ENCODE data around the gene ESPN. TPM values are rescaled to one million over a fixed set of nuclear protein-coding genes. Genes with fewer than 3 reads are reported as not detected.
"Not testable (repeated sequence)": the region's sequence is repeated elsewhere in the genome, so short reads cannot be mapped to it uniquely, and the experiment has no call there.

Gene ESPN
- total RNA-seq, 2 experiments from 2014 or later, result 0.14 to 0.55 TPM

GRCh38 chr1:6447818-6448748 lies 23.5 kb downstream of the ESPN start:
- Mint-ChIP-seq H3K27me3 (peaks cover 35% of the 10 kb centered on the region), H3K27ac (no peak overlapping the region), H3K4me1 (peaks cover 17% of the 10 kb centered on the region), H3K4me3 (no peak overlapping the region), H3K9me3 (ENCODE audit: low read depth) (no peaks in the 10 kb centered on the region), H3K36me3 (ENCODE audit: low read depth) (no peaks in the 10 kb centered on the region)
- ATAC-seq (no peak), DNase-seq (peak; percentile 39)
- intact Hi-C loops (cut with DNase I, micrococcal nuclease), result no loop called here
- POLR2A ChIA-PET, result no interaction called here
- CTCF ChIA-PET, result interaction anchor here (1.0 to 1.5 kb wide), 2 partner anchors 14 to 28 kb away, joined by 3 read pairs; partner anchors contain the start of gene HES2

DNA sequence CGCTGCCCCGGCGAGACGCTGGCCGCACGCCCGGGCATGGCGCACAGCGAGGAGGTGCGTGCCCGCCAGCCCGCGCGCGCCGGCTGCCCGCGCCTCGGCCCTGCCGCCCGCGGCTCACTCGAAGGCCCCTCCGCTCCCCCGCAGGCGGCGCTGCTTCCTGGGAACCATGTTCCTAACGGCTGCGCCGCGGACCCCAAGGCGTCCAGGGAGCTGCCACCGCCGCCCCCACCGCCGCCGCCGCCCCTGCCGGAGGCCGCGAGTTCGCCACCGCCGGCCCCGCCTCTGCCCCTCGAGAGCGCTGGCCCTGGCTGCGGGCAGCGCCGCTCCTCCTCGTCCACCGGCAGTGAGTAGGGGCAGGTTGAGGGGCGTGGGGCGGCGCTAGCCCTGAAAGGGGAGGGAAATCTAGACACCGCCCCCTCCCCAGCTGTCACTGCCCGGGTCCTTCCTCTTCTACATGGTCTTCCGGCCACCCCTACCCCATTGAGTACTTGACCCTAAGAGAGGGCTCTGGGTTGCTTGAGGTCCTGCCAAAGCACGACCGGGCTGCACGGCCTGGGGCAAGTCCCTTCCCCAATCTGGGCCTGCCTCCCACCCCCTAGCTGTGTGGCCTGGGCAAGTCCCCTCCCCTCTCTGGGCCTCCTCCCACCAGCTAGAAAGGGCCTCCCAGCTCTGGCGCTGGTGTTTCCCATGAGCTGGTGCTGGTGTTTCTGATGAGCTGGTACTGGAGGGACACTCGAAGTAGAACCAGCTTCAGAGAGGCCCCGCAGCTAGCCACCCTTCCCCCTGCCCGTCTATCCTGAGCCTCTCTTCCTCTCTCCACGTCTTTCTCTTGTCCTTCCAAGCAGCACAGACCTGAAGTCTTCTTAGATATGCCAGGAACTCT lies 24.4 kb downstream of the ESPN start:
- peak; percentile 23 for ATAC-seq
- peaks cover 24% of the 10 kb centered on the region for H3K4me1 Mint-ChIP-seq
- peak; percentile 49 for DNase-seq
- no peaks in the 10 kb centered on the region for H3K36me3 Mint-ChIP-seq (ENCODE audit: low read depth)
- ChIA-PET CTCF (interaction anchor here (0.8 to 3.9 kb wide), 6 partner anchors 10 to 87 kb away, joined by 3 to 17 read pairs (median 3); partner anchors contain the start of gene HES2), POLR2A (no interaction called here)
- peaks cover 44% of the 10 kb centered on the region for H3K27me3 Mint-ChIP-seq
- H3K4me3 Mint-ChIP-seq, result no peak overlapping the region
- no peaks in the 10 kb centered on the region for H3K9me3 Mint-ChIP-seq (ENCODE audit: low read depth)
- H3K27ac Mint-ChIP-seq, result no peak overlapping the region
- intact Hi-C loops (cut with DNase I, micrococcal nuclease), result no loop called here

DNA sequence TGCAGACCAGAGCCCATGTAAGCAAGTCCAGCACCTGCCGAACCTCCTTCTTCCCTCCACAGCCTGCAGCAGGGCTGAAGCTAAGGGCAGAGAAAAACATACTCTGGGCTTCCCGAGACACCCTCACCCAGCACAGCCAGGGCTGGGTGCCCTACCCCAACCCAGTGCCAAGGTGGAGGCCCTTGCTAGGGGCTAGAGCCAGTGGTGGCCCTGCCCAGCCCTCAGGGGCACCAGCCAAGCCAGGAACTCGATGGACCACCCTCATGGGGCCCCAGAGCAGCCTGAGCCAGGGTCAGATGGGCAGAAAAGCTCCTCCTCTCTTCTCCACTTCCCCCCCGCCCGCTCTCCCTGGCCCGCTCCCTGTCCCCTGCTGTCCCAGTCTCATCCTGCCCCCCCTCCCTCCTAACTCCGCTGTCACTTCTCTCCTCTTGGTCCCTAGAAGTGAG lies 25.5 kb downstream of the ESPN start:
- ChIA-PET POLR2A (no interaction called here), CTCF (interaction anchor here (0.8 to 3.9 kb wide), 4 partner anchors 11 to 88 kb away, joined by 3 to 17 read pairs (median 3); no protein-coding TSS in a partner anchor)
- H3K27ac Mint-ChIP-seq, result no peak overlapping the region
- no peak for DNase-seq
- no peak for ATAC-seq
- H3K36me3 Mint-ChIP-seq (ENCODE audit: low read depth), result no peaks in the 10 kb centered on the region
- H3K4me1 Mint-ChIP-seq, result peaks cover 21% of the 10 kb centered on the region
- H3K9me3 Mint-ChIP-seq (ENCODE audit: low read depth), result no peaks in the 10 kb centered on the region
- no peak overlapping the region for H3K4me3 Mint-ChIP-seq
- intact Hi-C loops (cut with DNase I, micrococcal nuclease), result no loop called here
- H3K27me3 Mint-ChIP-seq, result peaks cover 44% of the 10 kb centered on the region

DNA sequence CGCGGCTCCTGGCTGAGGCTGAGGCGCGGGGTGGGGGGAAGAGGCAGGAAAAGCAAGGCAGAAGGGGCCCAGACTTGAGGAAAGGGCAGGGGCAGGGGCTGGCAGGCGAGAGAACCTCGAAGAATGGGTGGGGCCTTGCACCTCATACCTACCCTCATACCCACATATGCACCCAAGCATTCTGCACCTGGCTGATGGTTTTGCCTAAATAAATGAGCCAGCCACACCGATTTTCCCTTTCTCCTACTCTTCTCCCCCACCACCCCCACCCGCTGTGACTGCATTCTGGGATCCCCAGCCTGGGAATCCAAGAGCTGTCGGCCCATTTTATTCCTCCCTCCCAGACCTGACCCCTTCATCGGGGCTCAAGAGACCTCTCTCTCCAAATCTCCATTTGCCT lies 25.9 kb downstream of the ESPN start:
- H3K27ac Mint-ChIP-seq; DNase-seq; H3K36me3 Mint-ChIP-seq (ENCODE audit: low read depth); POLR2A ChIA-PET; H3K4me3 Mint-ChIP-seq; H3K9me3 Mint-ChIP-seq (ENCODE audit: low read depth); intact Hi-C loops (cut with DNase I, micrococcal nuclease); ATAC-seq: not testable (repeated sequence)
- H3K4me1 Mint-ChIP-seq, result peaks cover 20% of the 10 kb centered on the region
- peaks cover 42% of the 10 kb centered on the region for H3K27me3 Mint-ChIP-seq
- CTCF ChIA-PET, result interaction anchor here (0.8 to 3.9 kb wide), 2 partner anchors 12 to 40 kb away, joined by 3 to 17 read pairs; no protein-coding TSS in a partner anchor

GRCh38 chr1:6450943-6451373 lies 26.4 kb downstream of the ESPN start:
- ChIA-PET CTCF (interaction anchor here (0.8 to 3.9 kb wide), 2 partner anchors 12 to 39 kb away, joined by 3 to 17 read pairs; no protein-coding TSS in a partner anchor), POLR2A (no interaction called here)
- Mint-ChIP-seq H3K27ac (no peak overlapping the region), H3K36me3 (ENCODE audit: low read depth) (no peaks in the 10 kb centered on the region), H3K9me3 (ENCODE audit: low read depth) (no peaks in the 10 kb centered on the region), H3K4me1 (peaks cover 19% of the 10 kb centered on the region), H3K27me3 (peaks cover 40% of the 10 kb centered on the region), H3K4me3 (no peak overlapping the region)
- DNase-seq, result no peak
- no peak for ATAC-seq
- intact Hi-C loops (cut with DNase I, micrococcal nuclease), result no loop called here

DNA sequence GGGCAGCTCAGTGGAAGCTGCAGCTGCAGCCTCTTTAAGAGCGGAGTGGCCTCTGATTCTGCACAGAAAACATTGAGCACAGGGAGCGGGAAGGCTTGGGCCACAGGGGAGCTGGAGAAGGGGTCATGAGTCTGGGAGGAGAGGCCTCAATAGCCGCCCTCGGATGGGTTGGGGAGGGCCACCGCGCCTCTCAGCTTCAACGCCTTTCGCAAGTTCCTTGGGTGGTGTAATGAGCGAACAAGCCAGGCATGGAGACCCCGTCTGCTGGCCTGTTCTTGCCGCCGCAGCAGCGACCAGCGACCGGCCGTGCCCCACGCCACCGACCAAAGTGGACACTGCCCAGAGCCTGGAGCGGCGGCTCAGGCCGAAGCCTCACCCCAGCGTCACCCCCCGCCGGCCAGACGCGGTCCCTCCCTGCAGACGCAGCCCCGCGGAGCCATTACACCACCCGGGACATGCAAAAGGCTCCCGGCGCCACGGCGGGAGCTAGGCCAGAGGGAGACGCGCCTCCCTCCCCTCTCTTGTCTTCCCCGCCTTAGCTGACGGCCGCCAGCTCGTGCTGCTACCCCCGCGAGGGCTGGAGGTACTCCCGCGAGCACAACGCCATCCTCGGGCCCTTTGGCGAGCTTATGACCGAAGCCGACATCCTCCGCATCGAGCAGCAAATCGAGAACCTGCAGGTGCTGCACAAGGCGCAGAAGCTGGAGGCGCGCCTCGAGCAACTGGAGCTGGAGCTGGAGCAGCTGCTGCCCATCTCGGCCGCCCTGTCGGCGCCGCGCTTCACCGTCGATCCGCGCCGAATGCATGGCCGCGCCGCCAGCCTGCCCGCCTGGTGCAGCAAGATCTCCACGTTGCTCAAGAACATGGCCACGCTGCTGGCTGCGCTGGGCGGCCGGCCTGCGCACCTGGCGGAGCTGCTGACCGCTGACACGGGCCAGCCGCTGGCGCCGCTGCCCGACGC lies 29.6 kb downstream of the ESPN start:
- H3K27ac Mint-ChIP-seq; H3K9me3 Mint-ChIP-seq (ENCODE audit: low read depth); ATAC-seq; intact Hi-C loops (cut with DNase I, micrococcal nuclease); H3K36me3 Mint-ChIP-seq (ENCODE audit: low read depth); POLR2A ChIA-PET; DNase-seq; H3K4me3 Mint-ChIP-seq: not testable (repeated sequence)
- H3K27me3 Mint-ChIP-seq, result peaks cover 40% of the 10 kb centered on the region
- CTCF ChIA-PET, result interaction anchor here (0.6 to 1.8 kb wide), 4 partner anchors 14 to 208 kb away, joined by 3 to 6 read pairs (median 4); no protein-coding TSS in a partner anchor
- peaks cover 14% of the 10 kb centered on the region for H3K4me1 Mint-ChIP-seq

DNA sequence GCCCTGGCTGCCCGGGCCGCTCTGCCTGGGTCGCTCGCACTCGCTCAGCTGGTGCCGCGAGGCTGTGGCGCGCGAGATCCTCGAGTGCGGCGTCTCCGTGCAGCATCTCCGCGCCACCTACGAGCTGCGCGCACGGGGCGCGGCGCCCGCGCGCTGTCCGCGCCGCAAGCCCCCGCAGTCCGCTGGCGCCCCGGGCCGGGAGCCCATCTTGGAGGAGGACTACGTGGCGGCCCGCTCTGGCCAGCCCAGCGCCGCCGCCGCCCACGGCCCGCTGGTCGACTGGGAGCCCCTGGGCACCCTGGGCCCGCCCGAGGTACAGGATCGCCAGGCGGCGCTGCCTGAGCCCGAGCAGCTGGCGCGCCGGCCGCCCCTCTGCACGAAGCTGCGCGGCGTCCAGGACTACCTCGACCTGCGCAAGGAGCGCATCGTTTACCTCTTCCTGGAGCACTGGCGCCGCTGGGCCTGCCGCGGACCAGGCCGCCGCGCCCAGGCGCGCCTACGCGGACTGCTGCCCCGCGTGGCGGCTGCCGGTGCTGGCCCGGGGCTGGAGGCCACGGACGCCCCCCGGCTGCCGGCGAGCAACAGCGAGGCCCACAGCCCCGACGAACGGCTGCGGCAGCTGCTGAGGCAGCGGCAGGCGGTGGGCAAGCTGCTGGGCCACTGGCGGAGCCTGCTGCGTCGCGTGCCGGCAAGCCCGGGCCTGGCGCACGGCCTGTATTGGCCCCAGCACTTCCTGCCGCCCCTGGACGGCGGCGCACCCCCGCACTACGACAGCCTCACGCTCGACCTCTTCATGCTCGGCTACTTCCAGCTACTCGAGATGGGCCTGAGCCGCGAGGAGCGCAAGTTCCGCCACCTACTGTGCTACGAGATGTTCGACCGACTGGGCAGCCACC lies 30.5 kb downstream of the ESPN start:
- Mint-ChIP-seq H3K36me3 (ENCODE audit: low read depth) (no peaks in the 10 kb centered on the region), H3K9me3 (ENCODE audit: low read depth) (no peaks in the 10 kb centered on the region), H3K27me3 (peaks cover 32% of the 10 kb centered on the region), H3K27ac (no peak overlapping the region), H3K4me1 (peaks cover 16% of the 10 kb centered on the region), H3K4me3 (no peak overlapping the region)
- DNase-seq (peak; percentile 54), ATAC-seq (peak; percentile 35)
- intact Hi-C loops (cut with DNase I, micrococcal nuclease), result no loop called here
- ChIA-PET POLR2A (interaction anchor here (0.7 kb wide), 1 partner anchor 22 kb away, joined by 6 read pairs; no protein-coding TSS in a partner anchor), CTCF (interaction anchor here (0.6 to 1.8 kb wide), 6 partner anchors 15 to 209 kb away, joined by 3 to 6 read pairs (median 3); partner anchors contain the start of gene HES2)

- ATAC-seq; H3K9me3 Mint-ChIP-seq (ENCODE audit: low read depth): not testable (repeated sequence)
Observed at GRCh38 chr1:6455752-6456520, 31.4 kb downstream of the ESPN start.

DNA sequence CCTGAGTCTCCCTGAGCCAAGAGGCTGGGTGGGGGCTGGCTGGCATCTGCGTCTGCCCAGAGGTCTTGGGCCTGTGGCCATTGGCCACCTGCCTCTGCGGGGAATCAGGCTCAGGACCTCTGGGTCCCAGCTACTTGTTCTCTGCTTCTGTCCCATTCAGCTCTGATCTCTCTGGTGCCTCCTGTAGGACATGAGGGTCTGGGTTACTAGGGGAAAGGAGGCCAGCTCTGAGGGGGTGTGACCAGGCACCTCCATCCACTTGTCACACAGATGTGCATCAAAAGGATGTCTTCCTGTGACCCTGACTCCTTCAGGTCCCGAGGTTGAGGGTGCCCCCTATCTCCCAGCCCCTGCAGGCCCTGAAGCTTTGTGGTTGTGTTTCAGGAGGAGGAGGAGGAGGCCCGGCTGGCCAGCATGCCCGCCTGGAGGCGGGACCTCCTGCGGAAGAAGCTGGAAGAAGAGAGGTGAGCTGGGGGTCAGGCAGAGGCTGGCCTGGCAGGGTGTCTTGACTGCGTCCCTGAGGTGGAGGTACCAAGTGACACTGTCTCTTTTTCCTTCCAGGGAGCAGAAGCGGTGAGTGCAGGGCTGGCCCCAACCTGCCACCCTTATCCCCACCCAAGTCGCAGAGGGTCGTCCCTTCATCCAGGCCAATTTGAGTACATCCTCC lies 32.4 kb downstream of the ESPN start:
- CTCF ChIA-PET, result interaction anchor here (0.7 to 1.0 kb wide), 2 partner anchors 28 to 34 kb away, joined by 3 read pairs; no protein-coding TSS in a partner anchor
- ATAC-seq (no peak), DNase-seq (no peak)
- peaks cover 24% of the 10 kb centered on the region for H3K27me3 Mint-ChIP-seq
- peaks cover 11% of the 10 kb centered on the region for H3K36me3 Mint-ChIP-seq (ENCODE audit: low read depth)
- H3K27ac Mint-ChIP-seq, result no peak overlapping the region
- POLR2A ChIA-PET, result no interaction called here
- no peaks in the 10 kb centered on the region for H3K9me3 Mint-ChIP-seq (ENCODE audit: low read depth)
- intact Hi-C loops (cut with DNase I, micrococcal nuclease), result no loop called here
- H3K4me3 Mint-ChIP-seq, result no peak overlapping the region
- peaks cover 33% of the 10 kb centered on the region for H3K4me1 Mint-ChIP-seq

More at GRCh38 chr1:6455752-6456520, 31.4 kb downstream of the ESPN start:
- POLR2A ChIA-PET; intact Hi-C loops (cut with DNase I, micrococcal nuclease); H3K27ac Mint-ChIP-seq; H3K4me3 Mint-ChIP-seq; H3K36me3 Mint-ChIP-seq (ENCODE audit: low read depth); DNase-seq: not testable (repeated sequence)
- peaks cover 24% of the 10 kb centered on the region for H3K4me1 Mint-ChIP-seq
- H3K27me3 Mint-ChIP-seq, result peaks cover 25% of the 10 kb centered on the region
- CTCF ChIA-PET, result interaction anchor here (1.8 kb wide), 1 partner anchor 33 kb away, joined by 6 read pairs; no protein-coding TSS in a partner anchor
